Measurements from ENCODE around the gene RASGRF2. TPM values are rescaled to one million over a fixed set of nuclear protein-coding genes. Genes with fewer than 3 reads are reported as not detected.

Gene RASGRF2
- total RNA-seq, 1 donor from 2014 or later, result 11.7 TPM

DNA sequence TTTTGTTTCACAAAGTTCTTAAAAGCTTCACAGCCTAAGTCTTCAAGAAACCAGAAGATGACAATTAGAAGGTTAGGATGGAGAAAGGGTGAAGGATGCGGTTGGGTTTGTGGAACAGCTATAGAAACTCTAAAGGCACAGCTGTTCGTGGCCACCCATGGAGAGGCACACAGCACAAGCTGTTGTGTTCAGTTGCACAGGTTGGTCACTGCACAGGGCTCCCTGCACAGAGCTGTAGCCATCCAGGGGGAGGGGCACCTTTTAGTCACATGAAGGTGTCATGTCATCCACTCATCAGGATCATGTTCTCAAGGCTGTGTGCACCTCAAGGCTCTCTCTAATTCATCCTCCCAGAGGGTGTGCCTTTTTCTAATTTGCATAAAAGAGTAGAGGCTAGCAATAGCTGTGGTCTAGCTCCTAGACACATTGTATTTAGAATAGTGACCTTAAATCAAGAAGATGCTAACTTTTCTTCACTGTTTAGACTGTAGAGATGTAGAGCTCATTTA, 5.0 kb upstream of the RASGRF2 start:
- no peak for DNase-seq (ENCODE audit: low spot score)

DNA sequence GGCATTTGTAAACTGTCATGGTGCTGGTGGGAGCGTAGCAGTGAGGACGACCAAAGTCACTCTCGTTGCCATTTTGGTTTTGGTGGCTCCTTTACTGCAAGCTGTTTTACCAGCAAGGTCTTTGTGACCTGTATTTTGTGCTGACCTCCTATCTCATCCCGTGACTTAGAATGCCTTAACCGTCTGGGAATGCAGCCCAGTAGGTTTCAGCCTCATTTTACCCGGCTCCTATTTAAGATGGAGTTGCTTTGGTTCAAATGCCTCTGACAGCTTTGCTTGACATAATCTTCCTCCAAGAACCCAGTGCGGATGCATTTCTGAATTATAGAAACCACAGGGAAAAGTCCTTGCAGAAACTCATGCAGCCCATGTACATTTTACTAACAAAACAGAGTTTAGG, 3.9 kb upstream of the RASGRF2 start:
- DNase-seq (ENCODE audit: low spot score), result no peak

DNA sequence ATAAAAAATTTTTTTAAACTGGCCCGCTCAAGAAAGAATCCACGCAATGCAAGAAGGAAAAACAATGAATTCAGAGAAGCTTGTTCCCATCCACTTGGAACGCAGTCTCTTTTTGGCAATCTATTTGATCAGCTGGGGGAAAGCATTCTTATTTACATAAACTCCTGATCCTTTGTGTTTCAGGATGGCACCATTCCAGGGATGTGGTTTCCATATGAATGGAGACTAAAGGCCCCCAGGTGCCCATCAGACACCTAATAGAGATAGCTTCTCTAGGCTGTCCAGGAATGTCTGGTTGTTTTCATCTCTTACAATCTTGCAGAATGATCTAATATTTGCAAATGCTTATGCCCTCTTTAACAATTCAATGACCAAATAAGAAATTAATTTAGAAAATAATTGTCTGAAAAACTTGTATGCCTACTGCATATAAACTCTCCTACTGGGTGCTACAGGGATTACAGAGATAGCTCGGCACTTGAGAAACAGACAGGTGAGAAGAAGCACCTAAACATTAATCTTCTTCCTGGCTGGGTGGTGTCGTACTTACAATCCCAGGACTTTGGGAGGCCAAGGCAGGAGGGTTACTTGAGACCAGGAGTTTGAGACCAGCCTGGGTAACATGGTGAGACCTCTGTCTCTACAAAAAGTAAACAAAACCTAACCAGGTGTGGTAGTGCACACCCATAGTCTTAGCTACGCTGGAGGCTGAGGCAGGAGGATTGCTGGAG, 3.0 kb upstream of the RASGRF2 start:
- DNase-seq (ENCODE audit: low spot score), result no peak

DNA sequence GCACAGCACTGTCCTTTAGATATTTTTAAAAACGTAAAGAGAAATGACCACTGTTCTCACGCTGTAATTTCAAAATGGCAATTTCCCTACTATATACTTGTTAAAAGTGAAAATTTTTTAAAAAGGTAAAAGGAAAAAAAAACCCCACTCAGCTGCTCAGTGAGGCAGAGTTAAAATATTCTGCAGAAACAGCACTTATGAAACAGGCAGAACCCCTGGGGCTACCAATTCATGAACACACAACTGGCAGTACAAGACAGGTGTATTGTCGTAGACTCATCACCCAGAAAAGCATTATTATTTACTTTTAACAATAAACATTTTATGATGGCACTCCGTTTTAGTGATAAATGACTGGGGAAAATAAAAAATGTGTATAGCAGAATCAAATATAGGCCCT, 1.5 kb upstream of the RASGRF2 start:
- no peak for DNase-seq (ENCODE audit: low spot score)

DNA sequence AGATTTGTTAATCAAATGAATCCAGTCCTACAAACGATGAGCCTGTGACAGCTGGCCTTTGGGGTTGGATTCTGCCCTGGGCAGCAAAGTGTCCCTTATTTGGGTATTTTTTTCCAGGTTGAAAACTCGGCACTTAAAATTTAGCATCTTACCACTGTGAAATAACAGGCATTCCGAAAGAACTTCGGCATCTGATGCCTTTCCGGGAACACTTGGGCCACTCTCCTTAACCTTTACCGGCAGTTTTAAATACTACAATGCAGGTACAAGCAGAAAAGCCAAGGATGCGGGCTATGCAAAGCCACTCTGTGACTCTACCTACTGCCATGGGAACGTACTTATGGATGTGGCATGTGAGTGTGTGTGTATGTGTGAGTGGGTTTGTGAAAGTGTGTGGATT, 1.0 kb upstream of the RASGRF2 start:
- no peak for DNase-seq (ENCODE audit: low spot score)

DNA sequence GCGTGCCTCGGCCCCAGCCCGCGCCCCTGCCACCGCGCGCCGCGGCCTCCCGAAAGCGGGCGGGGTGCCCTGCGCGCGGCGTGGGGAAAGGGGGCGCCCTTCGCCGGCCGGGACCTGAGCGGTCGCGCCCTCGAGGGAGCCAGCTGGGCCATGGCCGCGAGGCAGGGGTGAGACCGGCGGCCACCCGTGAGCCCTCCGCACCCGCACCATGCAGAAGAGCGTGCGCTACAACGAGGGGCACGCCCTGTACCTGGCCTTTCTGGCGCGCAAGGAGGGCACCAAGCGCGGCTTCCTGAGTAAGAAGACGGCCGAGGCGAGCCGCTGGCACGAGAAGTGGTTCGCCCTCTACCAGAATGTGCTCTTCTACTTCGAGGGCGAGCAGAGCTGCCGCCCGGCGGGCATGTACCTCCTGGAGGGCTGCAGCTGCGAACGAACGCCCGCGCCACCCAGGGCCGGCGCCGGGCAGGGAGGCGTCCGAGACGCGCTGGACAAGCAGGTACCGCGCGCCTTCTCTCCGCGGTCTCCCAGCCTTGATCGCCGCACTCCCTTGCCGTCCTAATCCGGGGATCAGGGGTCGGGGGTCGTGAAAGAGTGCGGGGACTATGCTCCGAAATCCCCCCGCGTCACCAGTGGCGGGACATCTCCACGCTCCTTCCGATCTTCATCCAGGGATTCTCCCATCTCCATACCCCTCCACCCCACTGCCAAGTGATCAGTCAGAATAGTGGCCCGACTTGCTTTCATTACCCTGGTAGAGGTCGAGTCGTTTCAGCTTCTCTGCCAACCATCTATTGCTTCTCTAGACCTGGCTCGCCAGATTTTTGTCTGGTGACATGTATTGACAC, 590 bp downstream of the RASGRF2 start:
- no peak for DNase-seq (ENCODE audit: low spot score)

DNA sequence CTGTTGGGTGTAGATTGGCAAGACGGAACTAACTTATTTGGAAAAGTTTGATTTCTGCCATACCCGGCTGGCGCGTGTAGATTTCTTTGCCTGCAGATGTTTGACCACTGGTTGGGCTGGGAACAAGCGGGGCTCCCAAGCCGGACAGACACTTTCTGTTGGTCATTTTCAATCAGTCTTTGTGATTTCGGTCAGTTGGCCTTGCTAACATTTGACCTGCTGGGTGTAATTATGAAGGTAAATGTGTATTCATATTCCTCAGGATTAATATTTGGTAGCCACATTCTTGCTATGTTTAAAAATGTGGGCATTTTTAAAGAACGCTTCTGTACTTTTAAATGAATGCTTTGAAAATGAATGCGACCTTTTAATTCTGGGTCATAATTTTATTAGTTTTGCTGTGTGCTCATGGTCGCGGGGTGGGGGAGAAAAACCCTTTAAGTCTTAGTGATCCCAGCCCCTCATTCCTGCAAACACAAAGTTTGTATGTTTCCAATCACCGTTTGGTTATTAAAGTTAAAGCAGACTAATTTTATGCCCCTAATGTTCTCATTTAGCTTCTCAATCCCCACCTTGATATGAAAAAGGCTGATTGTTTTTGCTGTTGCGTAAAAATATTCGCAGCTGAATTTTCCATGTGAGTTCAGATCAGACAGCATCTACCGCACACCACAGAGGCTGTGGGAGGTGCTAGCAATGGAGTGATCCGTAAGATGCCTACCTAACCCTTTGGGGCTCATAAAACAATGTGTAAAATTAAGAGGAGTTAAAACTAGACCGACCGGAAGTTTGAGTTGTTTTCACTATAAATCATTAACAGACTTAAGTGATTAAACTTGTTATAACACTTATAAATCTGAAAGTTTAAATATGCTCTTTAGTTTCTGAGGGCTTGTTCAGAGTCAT, 1.5 kb downstream of the RASGRF2 start:
- DNase-seq (ENCODE audit: low spot score), result no peak

DNA sequence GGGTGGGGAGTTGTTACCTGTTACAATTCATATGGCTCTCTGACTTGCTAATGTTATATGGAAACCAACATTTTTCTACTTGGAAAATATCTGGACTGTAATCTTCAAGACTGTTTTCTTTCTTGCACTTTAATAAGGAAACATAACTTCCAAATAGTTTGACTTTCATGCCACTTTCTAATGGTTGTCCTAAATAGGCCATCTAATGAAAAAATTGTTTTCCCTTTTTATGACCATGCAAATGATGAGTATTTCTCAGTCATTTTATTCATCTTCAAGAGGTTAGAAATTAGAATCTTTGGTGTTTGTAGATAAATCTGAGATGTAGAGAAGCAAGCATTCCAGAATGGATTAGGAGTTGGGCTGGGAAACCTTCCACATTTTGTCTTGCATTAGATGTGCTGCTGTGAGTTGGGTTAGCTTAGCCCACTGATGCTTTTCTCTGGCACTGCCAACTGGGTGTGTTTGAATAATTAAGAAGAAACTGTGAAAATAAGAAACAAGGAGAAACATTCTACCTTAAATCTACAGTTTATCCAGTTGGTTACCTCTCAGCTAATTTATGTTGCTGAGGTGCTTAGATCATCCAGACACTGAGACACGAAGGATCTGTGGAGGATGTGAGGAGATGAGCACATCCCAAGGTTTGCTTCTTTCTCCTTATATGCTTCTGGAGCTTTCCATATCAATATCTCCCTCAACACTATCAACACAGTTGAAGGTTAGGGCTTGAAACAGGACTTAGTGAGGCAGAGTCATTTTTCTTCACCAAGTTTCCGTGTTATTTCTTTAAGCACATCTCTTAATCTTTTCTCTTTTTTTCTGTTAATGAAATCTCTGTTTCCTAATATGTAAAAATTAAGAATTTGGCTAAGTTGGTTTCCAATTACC, 2.7 kb downstream of the RASGRF2 start:
- no peak for DNase-seq (ENCODE audit: low spot score)

DNA sequence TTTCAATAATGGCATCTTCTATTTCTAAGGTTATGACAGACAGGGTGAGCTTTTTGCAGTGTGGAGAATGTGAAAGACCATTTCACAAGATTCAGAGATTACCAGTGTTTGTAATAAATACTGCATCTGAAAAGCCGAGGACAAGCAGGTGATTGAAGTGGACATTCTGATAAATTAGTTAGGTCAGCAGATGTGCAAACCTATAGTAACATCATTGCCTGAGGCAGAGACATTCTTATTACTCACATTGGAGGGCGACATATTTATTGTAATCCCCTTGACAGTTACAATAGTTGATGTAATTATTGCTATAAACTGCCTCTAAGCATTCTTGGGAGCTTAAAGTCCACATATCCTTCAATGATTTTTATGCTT, 3.3 kb downstream of the RASGRF2 start:
- DNase-seq (ENCODE audit: low spot score), result no peak

DNA sequence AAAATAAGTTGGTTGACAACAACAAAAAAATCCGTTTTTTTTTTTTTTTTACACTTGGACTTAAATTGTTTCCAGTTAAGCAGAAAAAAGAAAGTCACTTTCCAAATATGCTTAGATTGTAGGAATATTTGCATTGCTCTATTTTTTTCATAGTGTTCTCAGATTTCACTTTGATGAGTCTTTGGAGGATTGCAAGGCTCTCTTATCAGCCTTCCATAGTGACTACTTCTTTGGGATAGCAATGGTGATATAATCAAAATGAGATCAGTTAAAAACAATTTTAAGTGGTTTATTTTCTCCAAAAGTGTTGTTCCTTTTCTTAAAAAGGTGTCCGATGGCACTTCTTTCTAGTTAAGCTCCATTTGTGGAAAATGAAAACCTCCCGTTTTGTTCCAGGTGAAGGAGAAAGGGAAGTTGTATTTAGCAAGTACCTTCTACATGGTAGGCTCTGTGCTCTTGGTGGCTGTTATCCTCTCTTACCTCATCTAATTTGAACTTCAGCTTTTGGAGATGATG, 3.9 kb downstream of the RASGRF2 start:
- no peak for DNase-seq (ENCODE audit: low spot score)

DNA sequence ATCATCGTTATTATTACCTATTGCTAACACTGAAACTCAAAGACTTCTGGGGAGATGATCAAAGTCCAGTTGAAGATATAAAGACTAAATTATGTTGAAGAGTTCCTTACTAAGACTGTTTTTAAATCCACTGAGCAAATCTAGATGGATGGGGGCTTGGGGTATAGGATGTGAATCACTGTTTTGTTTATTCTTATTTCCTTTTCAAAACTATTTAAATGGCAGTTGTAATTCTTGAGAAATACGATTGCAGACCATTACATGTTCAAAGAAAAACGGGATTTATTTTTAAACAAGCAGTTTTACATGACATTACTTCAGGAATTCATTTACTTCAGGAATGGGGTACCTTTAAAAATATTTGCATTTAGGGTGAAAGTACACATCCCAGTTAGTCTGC, 4.3 kb downstream of the RASGRF2 start:
- no peak for DNase-seq (ENCODE audit: low spot score)

DNA sequence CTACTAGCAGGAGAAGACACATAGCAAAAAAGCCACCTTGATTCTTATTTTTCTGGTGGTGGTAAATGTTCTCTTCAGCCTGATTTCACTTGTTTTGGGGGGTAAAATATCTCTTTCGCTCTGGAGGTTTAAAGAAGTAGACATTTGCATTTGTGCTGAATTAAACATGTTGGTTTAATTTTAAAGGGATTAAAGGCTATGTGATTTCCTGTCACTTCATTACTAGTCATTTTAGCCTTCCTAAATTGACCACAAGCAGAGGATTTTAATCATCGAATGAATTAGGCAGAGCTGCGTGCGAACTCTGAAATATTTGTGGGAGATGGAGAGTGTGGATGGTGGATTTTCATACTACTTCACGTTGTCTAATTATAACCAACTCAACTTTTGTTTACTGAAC, 4.8 kb downstream of the RASGRF2 start:
- DNase-seq (ENCODE audit: low spot score), result no peak

DNA sequence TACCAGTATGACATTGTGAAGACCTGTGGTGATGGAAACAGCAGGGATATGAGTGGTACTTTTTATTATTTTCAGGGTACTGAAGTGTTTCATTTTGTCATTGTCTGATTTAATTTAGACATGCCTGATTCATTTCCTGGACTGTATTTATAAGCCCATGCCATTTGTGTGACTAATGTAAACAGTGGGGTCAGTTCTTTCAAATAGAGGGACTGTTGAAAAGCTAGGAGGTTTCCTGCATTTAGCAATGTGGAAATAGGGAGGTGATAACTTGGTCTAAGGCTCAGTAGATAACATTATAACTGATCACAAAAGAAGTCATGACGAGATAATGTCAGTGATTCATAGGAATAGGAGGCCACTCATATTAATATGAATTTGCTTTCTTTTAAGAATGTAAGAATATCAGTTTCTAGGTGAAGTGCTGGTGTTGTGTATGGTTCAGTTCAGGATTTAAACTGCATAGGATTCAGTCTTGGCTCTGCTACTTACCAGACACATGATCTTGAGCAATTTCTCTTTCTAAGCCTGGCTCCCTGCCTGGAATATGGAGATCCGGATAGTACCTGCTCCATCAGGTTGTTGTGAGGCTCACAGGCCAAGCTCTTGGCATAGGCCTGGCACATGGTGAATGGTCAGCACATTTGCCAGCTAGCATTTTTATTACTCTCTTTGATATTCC, 7.5 kb downstream of the RASGRF2 start:
- no peak for DNase-seq (ENCODE audit: low spot score)

DNA sequence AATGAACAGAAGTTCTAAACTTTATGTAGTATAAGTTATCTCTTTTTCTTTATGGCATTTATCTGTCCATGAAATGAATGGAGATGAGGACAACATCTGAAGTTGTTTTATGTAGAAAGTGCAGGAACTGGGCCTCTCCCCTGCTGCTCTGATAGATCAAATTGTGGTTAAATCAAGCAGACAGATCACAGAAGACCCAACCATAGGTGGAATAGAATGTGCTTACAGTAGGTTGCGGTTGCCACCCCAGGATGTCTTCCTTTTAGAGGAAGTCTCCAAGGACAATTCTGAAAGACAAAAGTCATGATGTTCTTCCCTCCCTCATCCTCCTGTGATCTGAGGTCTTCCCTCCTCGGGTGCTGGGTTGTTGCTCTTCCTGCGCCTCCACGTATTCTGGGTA, 12.9 kb downstream of the RASGRF2 start:
- DNase-seq (ENCODE audit: low spot score), result no peak

DNA sequence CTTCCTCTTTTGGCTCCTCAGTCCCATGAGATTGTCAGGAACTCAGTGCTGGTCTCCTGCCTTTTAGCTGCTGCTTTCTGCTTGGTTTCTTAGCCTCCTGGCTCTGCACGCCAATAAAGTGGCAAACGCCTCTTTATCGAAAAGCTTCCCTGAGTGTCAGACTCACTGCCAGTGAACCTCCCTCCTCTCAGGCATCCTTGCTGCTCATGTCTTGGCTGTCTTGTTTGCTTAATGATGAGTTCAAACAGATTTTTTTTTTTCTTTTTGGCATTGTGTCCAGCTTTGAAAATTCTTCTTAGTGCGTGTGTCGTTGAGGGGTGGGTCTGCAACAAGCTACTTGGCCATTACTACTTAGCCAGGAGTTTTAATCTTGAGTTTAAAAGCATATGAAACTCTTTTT, 14.9 kb downstream of the RASGRF2 start:
- DNase-seq (ENCODE audit: low spot score), result no peak

DNA sequence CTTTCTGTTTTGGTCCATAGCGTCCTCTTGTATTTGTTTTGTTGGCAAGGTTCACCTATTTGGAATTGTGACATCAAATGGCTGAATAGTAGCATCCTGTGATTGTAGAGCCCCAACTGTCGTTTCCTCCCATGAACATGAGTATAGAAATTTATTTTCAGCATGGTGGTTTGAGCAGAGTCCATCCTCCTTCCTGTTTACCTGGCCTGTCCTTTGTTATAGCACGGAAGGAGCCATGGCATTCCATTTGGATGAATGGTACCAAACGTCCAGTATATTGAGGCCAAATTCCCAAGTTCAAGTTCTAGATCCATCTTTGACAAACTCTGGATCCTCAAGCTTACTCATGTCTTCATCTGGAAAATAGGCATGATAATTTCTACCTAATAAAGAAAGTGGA, 16.8 kb downstream of the RASGRF2 start:
- no peak for DNase-seq (ENCODE audit: low spot score)

DNA sequence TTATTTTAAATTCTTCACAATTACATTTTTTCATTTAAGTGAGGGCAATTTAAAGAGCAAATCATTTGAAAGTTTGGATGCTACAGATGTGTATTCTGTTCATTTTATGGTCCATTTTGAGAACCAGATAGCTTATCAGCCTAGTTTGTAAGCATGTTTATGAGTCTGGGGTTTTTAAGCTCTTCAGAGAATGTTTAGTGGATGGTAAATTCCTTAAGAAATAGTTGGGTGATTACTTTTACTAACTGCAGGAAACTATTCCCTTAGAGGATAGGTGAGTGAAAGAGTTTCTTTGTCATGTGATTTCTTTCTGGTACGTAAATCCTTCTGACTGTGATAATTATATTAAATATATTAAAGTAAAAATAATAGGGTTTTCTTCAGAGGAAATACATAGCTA, 17.6 kb downstream of the RASGRF2 start:
- no peak for DNase-seq (ENCODE audit: low spot score)

DNA sequence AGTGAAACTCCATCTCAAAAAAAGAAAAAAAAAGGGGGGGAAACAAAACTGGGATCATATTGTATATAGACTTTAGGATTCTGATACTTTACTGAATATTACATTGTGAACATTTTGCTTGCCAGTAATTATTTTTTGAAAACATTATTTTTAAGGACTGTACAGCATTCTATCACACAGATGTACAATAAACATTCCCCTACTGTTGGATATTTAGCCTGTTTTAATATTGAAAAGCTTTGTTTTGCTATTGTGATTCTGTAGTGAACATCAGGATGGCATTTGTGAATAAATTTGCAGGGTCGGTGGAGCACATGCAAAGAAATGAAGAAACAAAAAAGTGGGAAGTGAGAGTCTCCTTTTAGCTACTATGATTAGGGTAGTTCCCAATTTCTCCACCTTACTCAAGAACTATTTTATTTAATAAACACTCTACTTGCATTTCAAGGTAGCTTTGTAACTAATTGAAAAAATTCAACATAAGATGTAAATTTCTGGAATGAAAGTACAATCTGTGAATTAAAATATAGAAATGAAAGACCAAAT, 18.7 kb downstream of the RASGRF2 start:
- no peak for DNase-seq (ENCODE audit: low spot score)

DNA sequence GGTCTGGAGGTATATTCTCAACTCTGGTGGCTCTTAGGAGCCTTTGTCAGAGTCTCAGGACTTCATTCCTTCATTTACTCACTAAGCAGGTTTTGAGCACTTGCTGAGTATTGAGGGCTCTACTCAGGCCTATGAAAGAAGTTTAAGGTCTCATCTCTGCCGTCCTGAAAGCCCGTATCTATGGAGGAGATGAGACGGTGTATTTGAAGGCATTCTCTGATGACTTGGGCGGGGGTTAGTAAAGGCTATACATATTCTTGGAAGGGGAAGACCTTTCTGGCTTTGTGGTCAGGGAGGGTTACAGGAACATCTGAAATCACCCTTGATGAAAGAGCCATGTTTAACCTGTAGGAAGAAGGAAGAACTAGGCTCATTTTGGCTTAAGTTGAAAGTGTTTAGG, 21.9 kb downstream of the RASGRF2 start:
- DNase-seq (ENCODE audit: low spot score), result no peak

Measured in ureter (tissue), 1 donor.